Stimulated activated CD4-positive, alpha-beta T cell treated with anti-CD3 and anti-CD28 coated beads, Interleukin-12 subunit alpha, Interleukin-12 subunit beta, amount 100 ng/mL, for 48 hours (primary cell): ENCODE measurements around the gene GPR156.

Experiments used
- DNase-seq, 3 donors: peaks; one replicate each; pipeline ENCODE4 v3.0.0-alpha.2; 2020; ENCODE audit warnings: low read depth in 2 of 3, low spot score in 1 of 3

Gene GPR156

GRCh38 chr3:120129051-120129450 lies 156.0 kb downstream of the GPR156 start:
- DNase-seq: no peak

DNA sequence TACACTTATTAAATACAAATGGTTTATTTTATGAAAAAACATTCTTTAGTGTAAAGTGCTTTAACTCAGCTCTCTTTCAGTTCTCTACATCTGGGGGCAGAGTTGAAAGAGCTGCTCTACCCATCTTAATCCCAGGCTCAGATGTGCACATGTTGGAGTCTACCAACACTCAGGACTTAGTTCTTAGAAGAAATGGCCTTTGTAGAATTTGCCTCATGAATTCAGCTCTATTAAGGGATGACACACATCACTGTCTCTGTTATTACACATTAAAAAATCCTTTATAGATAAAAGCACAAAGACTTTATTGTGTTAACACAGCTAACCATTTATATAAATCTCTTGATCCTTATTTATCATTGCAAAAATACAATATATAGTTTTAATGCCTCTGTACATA lies 159.0 kb downstream of the GPR156 start:
- DNase-seq: no peak

DNA sequence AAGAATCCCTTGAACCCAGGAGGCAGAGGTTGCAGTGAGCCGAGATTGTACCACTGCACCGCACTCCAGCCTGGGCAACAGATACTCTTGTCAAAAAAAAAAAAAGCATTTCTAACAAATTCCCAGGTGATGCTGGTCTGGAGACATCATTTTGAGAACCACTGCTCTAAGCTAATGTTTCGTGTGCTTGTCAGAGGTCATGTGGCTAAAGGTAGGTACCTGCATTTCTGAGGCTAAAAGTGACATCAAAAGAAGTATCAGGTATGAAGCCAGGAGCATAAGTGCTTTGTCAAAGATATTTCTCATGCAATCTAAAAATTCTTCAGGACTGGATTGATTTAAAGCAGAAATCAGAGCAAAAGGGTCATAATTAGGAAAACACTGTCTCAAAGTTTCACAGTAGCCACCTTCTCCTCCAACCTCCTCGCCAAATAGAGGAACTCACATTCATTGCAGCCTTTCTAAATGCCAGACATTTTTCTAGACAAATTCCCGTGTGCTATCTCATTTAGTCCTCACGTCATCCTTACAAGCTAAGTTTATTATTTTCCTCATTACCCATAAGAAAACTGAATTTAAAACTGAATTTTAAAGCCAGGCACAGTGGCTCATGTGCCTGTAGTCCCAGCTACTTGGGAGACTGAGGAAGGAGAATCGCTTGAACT lies 165.0 kb downstream of the GPR156 start:
- DNase-seq: no peak
